GM12892 (cell line): ENCODE results near the gene KCNH1.
"Not testable (repeated sequence)": the region's sequence is repeated elsewhere in the genome, so short reads cannot be mapped to it uniquely, and the experiment has no call there.

Source experiments
- DNase-seq: peaks from one replicate; pipeline ENCODE4 v3.0.0; 2011; ENCODE audit not compliant: insufficient read length
- FAIRE-seq: peaks from 2 replicates; lab custom pipeline; 2011; peaks lifted over from hg19 to GRCh38; lab: Jason Lieb, UNC
- POLR2A ChIP-seq: IDR thresholded peaks from 2 replicates; pipeline ENCODE4 v1.6.1; 2011; ENCODE audit warnings: low read depth, low read length, control low read depth
- POLR2AphosphoS5 ChIP-seq: IDR thresholded peaks from 2 replicates; pipeline ENCODE4 v1.6.1; 2011; ENCODE audit warnings: low read depth, low read length, control low read depth
- TAF1 ChIP-seq: IDR thresholded peaks from 2 replicates; pipeline ENCODE4 v1.6.1; 2011; ENCODE audit warnings: low read depth, mild to moderate bottlenecking, control low read depth, low read length, borderline replicate concordance

Gene KCNH1

GRCh38 chr1:211095381-211095780, 38.6 kb downstream of the KCNH1 start:
- no peak for FAIRE-seq
- no peak for DNase-seq
- TF ChIP-seq POLR2AphosphoS5 (no peak), POLR2A (no peak), TAF1 (no peak)

DNA sequence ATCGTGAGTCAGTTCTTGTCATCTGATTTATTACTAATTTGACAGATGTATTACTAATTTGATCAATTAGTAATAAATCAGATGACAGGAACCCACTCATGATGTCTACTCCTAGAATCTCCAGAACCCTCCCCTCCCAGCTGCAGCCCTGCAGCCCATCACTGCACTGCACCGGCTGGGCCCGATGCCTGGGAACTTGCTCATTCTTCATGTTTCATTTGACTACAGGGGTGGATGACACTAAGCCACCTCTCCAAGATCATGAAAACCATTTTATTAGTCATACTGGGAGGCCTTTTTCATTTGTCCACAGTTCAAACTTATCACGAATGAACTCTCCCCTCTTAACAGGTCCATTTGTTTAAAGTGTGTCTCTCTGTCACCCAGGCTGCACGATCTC, 41.0 kb downstream of the KCNH1 start:
- DNase-seq (no peak), FAIRE-seq (no peak)

DNA sequence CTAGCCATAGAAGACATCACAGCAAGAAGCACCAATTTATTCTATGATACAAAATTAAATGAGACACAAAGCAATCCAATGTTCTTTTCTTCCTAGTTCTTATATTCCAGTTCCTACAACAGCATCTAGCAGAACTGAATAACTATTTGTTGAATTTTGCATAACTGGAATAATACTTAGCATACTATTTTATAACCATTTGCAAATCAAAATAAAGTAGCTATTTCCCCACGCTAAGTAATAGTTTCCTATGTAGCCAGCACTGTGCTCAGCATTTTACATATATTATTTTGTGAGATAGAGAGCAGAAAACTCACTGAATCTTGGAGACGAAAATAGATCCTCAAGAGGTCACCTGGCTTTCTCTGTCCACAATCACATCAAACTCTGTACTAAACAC, 42.1 kb downstream of the KCNH1 start:
- no peak for DNase-seq
- TF ChIP-seq POLR2A (no peak), TAF1 (no peak), POLR2AphosphoS5 (no peak)
- no peak for FAIRE-seq

More for the DNA sequence above, 41.0 kb downstream of the KCNH1 start:
- no peak for TF ChIP-seq POLR2A
- no peak for TF ChIP-seq TAF1
- TF ChIP-seq POLR2AphosphoS5: no peak

DNA sequence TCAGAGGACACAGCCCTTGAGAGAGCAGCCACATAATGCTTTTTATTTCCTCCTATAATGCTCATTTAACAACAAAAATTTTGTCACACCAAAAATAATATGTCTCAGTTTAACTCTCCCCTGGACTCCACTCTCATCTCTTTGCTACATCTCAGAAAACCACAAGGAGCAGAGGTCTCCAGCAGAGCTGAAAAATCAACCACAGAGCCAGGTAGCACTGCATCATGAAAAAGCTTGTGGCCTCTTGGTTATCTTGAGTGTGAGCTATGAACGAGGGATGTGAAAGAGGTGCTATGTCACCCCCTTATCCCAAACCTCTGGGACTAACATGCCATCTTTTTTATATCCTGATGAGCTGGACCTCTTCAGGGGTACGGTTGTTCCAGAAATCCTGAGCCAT, 44.4 kb downstream of the KCNH1 start:
- FAIRE-seq: no peak

DNA sequence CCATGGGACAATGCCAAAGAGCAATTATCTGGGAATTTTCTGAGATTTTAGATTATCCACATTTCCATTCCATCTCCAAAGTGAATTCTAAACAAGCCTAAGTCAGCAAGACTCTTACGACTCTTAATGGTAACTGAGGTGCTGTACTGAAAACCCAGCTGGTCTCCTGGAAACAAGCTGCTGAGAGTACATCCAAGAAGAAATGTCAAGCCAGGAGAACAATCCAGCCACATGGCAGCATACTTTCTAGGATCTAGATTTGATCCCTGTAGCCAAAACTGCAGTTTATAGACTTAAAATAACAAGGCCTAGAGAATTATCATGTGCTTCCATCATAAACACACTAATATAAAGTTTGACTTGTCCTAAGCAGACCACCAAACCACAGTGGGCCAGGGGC, 45.8 kb downstream of the KCNH1 start:
- TF ChIP-seq POLR2AphosphoS5 (no peak), TAF1 (no peak), POLR2A (no peak)
- no peak for FAIRE-seq
- DNase-seq: no peak

More for the DNA sequence above, 44.4 kb downstream of the KCNH1 start:
- no peak for DNase-seq
- TF ChIP-seq TAF1: no peak
- TF ChIP-seq POLR2A: no peak
- TF ChIP-seq POLR2AphosphoS5: no peak

- no peak for TF ChIP-seq TAF1
- no peak for TF ChIP-seq POLR2A
- no peak for TF ChIP-seq POLR2AphosphoS5
- FAIRE-seq (no peak), DNase-seq (no peak)
Observed at GRCh38 chr1:211082824-211083223, 51.1 kb downstream of the KCNH1 start.

- not testable (repeated sequence) for FAIRE-seq
Observed at GRCh38 chr1:211081447-211081846, 52.5 kb downstream of the KCNH1 start.

GRCh38 chr1:211068976-211069375, 65.0 kb downstream of the KCNH1 start:
- no peak for DNase-seq
- FAIRE-seq: no peak
- TF ChIP-seq POLR2A (no peak), TAF1 (no peak), POLR2AphosphoS5 (no peak)

More at GRCh38 chr1:211081447-211081846, 52.5 kb downstream of the KCNH1 start:
- not testable (repeated sequence) for DNase-seq

DNA sequence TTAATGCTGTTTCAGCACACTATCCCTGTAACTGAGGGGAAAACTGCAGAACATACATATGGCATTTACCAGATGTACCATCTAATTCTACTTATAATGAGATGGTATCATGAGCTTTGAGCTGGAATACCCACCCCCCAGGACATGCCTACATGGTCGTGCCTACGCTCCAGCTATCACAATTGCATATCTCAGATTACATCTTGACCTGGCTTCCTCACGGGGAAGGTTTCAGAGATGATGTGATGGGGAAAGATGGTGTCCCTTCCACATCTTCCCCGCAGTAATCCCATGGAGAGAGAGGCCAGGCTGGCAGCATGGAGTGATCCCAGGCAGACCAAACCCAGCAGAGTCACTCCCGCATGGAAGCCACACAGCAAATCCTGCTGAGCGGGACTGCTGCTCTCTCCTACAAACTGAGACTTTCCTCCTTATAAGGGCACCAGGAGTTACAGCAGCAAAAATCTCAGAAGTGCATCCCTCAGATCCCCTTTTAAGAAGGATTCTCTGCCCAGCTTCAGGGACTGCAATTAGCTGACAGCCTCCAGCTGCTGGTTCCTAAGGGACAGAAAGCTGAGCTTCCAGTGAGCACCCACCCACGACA, 67.1 kb downstream of the KCNH1 start:
- no peak for FAIRE-seq
- no peak for TF ChIP-seq TAF1
- no peak for TF ChIP-seq POLR2AphosphoS5
- TF ChIP-seq POLR2A: no peak
- DNase-seq: no peak

- FAIRE-seq: not testable (repeated sequence)
Observed at GRCh38 chr1:211041838-211042237, 92.1 kb downstream of the KCNH1 start.

GRCh38 chr1:211037095-211037494, 96.9 kb downstream of the KCNH1 start:
- DNase-seq (no peak), FAIRE-seq (no peak)
- TF ChIP-seq POLR2A: no peak
- no peak for TF ChIP-seq TAF1
- TF ChIP-seq POLR2AphosphoS5: no peak

More at GRCh38 chr1:211041838-211042237, 92.1 kb downstream of the KCNH1 start:
- DNase-seq: not testable (repeated sequence)

GRCh38 chr1:211036381-211037060, 97.4 kb downstream of the KCNH1 start:
- DNase-seq: no peak

More at GRCh38 chr1:211036381-211037060, 97.4 kb downstream of the KCNH1 start:
- no peak for TF ChIP-seq POLR2AphosphoS5
- TF ChIP-seq TAF1: no peak
- TF ChIP-seq POLR2A: no peak
- FAIRE-seq: no peak
